CD4-positive, alpha-beta T cell treated with Interleukin-10 for 1 hour (primary cell): ENCODE data around the gene MGAT5B.
"Not testable (repeated sequence)": the region's sequence is repeated elsewhere in the genome, so short reads cannot be mapped to it uniquely, and the experiment has no call there.

ENCODE experiments used
- DNase-seq: peaks from one replicate; pipeline ENCODE4 v3.0.0-alpha.2; 2020

Gene MGAT5B

DNA sequence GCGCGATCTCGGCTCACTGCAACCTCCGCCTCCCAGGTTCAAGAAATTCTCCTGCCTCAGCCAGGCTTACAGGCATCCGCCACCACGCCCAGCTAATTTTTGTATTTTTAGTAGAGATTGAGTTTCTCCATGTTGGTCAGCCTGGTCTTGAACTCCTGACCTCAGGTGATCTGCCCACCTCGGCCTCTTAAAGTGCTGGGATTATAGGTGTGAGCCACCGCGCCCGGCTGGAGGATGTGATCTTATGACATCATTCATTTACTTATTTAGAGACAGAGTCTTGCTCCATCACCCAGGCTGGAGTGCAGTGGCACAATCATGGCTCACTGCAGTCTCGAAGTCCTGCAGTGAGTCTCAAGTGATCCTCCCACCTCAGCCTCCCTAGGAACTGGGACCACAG, 19.0 kb upstream of the MGAT5B start:
- DNase-seq: not testable (repeated sequence)

DNA sequence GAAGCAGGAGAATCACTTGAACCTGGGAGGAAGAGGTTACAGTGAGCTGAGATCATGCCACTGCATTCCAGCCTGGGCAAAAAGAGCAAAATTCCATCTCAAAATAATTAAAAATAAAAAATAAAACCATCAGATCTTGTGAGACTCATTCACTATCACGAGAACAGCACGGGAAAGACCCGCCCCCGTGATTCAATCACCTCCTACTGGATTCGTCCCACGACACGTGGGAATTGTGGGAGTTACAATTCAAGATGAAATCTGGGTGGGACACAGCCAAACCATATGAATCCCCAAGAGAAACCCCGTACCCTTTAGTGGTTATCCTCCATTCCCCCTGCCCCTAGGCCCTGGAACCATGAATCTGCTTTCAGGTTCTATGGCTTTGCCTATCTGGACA, 15.4 kb upstream of the MGAT5B start:
- DNase-seq: no peak

DNA sequence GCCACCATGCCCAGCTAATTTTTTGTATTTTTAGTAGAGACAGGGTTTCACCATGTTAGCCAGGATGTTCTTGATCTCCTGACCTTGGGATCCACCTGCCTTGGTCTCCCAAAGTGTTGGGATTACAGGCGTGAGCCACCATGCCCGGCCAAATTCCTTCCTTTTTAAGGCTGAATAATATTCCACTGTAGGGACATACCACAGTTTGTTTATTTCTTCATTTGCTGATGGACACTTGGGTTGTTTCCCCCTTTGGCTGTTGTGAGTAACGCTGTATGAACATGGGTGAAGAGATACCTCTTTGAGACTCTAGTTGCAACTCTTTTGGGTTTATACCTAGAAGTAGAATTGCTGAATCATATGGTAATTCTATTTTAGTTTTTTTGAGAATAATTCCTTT, 13.1 kb upstream of the MGAT5B start:
- DNase-seq: no peak

DNA sequence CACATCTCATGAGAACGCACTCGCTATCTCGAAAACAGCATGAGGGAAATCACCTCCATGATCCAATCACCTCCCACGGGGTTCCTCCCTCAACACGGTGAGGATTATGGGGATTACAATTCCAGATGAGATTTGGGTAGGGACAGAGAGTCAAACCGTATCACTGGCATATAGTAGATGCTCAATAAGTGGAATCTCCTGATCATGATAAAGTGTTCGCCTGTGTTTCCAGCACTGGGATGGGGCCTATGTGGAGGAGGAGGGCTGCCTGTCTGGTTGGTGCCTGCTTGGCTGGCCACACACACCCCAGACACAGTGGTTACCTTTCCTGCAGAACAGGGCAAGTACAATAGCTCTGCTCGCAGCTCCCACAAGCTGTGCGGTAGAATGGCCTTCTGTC, 6.1 kb upstream of the MGAT5B start:
- no peak for DNase-seq

DNA sequence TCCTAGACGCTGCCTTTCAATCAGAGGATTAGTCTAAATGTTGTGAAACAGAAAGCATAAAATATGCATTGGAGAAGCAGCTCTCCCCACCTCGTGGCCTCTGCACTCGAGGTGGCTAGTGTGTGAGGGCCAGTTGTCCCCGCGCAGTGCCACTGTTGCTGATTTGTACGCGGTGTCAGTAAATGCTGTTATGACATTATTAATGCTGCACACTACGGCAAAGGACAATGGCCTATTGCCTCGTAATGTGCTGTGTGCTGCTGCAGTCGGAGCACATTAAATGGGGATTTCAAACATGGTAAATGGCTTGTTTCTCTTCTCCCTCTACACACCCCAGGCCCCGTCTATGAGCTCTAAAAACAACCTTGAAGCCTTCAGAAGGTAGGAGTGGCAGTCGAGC, 5.7 kb upstream of the MGAT5B start:
- no peak for DNase-seq

DNA sequence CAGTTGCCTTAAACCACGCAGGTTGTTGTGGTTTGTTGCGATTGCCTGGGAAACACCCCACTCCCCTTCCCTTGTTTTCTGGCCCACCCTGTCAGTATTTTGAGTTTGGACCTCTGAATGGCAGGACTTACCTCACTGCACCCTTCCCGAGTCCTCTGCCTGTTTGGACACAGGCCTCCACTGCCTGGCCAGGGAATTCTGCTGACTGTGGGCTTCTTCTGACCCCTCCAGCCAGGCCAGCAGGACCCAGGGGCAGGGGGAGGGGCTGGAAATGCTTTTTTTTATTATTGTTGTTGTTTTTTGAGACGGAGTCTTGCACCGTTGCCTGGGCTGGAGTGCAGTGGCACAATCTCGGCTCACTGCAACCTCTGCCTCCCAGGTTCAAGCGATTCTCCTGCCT, 4.2 kb upstream of the MGAT5B start:
- no peak for DNase-seq

DNA sequence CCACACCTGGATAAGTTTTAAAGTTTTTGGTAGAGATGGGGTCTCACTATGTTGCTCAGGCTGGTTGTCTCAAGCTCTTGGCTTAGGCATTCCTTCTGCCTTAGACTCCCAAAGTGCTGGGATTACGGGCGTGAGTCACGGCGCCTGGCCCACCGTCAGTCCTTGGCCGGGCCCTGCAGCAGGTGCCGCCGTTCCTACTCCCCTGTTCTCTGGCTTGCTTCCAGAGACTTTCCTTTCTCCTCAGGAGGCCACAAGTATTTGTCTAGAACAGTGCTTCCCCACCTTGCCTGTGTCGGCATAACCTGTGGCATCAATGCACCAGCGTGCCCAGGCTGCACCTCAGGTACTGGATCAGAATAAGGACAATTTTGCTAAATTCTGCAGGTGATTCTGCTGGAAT, 3.0 kb upstream of the MGAT5B start:
- no peak for DNase-seq

DNA sequence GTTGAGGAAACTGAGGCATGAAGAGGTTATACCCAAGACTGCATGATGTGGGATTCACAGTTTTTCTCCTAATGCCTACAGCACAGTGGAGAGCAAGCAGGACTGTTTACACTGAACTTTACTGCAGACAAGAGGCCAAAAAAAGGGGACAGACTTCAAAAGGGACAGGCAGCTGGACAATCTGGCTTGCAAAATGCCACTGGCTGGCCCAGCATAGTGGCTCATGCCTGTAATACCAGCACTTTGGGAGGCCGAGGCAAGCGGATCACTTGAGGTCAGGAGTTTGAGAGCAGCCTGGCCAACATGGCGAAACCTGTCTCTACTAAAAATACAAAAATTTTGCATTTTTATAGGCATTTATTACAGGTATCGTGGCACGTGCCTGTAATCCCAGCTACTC, 2.0 kb upstream of the MGAT5B start:
- no peak for DNase-seq

DNA sequence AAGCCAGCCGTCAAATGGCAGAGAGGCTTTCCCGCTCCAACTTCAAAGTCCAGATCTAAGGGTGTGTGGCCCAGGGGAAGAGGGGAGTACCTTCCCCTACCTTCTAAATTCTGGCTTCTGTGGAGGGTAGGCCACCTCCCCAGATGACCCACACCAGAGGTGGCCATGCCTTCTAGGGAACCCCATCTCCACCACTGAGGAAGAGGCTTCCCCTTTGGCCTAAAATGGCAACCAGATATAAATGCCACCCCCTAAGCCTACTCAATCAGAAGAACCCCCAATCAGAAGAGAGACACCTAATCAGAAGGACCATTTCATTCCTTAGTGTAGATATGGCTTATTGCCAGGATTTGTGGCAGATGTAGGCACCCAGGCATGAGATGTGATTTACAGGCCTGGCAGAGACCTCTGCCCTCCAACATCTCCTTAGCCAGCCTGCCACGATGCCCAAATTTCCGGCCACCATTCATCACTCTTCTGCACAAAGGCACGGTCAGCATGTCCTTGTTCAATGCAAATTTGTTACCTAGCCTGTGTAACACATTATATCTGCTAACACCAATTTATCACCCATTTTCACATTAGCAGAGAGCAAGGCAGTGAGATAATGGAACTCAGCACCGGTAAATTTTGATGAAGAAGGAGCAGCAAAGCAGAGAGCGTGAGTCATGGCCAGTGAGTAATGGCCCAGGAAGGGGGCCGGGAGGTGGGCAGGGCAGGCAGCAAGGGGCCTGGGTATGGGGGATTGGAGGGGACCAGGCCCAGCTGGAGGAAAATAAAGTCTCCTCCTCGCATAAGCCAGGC, 1.2 kb upstream of the MGAT5B start:
- DNase-seq: no peak

DNA sequence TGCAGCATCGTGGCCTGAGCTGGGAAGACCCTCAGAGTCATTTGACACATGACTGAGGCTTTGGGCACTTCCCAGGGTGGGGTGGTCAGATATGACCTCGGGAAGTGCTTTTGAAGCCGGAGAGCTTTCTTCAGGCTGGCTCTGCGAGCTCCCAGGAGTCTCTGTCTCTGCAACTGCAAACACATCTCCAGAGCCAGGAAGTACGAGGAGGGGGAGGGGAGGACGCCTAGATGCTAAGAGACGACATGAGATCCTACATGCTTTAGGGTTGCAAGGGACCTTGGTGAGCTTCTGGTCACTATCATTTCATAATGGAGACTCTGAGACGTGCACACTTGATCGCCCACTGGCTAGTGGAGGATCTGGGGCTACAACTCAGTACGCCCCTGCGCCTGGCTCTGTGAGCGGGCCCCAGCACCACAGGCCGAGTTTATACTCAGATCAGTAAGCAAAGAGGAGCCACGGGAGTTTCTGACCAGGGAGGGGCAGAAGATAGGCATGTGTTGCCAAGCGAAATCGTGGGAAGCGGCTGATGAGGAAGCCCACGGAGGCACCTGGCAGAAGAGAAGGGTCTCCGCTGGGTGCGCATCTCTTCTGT, 527 bp upstream of the MGAT5B start:
- no peak for DNase-seq

DNA sequence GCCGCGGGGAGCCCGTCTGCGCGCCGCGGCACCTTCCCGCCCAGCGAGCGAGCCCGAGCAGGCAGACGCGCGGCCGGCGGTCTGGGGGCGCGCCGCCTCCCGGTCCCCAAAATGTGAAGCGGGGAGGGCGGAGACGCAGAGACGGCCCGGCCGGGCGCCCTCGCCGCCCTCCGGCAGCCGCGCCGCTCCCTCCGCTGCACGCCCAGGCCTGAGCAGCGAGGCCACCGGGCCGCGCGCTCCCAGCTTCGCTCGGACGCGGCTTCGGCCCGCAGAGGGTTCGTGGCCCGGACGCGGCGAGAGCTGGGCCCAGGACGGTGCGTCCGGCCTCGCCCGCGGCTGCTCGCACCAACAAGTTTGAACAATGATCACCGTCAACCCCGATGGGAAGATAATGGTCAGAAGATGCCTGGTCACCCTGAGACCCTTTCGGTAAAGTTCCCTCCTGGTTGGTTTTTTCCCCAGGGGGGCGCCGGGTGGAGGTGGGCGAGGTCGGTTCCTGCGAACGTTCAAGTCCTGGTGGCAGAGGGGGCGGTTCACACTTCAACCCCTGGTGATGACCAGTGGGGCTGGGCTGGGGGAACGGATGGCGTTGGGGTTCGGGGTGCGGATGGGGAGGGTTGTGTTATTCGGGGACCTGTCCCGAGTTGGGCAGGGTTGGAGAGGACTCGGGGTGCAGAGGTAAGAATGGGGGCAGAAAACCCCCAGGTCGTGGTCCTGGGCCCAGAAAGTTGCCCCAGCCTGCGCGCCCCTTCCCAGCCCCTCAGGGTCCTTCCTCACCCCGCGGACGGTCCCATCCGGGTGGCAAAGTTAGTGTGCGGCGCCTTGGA, 678 bp downstream of the MGAT5B start:
- DNase-seq: no peak

DNA sequence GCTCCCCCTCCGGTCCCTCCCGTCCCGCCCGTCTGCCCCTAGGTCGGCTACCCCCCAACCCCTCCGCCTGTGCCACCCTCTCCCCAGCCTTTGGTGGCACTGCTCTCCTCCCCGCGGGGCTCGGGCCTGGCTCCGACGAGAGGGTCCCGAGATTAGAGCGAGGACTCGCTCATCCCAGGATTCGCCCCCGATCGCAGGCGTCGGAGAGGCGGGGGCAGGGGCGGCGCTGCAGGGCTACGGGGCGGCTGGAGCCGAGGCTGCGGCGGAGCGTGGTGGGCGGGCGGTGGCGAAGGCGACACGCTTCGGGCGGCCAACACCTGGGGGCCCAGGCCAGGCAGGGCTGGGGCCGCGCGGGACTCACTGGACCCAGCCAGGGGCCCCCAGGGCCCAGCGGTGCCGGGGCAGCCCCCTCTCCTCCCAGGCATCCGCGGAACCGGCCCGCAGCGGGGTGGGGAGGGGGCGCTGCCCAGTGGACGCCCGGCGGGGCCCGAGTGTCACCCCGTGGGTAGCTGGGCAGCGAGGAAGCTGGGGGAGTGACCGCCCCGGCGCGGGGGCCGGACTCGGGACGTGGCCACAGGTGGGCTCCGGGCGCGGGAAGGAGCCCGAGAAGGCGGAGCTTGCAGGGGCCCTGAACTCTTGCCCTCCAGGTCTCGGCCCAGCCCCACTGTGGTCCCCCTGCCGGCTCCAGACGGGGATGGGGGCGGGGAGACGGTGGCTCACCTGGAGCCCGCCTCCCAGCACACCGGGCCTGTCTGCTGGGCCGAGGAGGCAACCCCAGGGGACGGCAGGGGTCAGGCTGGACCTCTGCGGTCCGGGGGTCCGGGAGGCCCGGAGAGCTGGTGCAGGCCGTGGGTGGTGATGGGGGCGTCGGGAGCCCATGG, 1.5 kb downstream of the MGAT5B start:
- no peak for DNase-seq

DNA sequence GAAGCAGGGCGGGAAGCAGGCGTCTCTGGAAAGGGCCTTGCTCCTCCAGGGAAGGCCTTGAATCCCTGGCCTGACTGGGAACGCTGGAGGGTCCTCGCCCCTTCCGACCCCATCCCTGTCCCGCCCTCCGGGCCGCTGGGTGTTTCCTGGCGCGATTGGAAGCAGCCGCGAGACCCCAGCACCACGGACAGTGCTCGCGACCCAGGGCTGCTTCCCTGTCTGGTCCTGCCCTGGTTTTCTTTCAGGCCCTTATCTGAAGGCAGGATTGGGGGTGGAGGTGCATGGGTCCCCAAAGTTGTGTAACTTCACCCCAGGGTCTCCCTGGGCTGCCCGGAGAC, 2.1 kb downstream of the MGAT5B start:
- DNase-seq: no peak

DNA sequence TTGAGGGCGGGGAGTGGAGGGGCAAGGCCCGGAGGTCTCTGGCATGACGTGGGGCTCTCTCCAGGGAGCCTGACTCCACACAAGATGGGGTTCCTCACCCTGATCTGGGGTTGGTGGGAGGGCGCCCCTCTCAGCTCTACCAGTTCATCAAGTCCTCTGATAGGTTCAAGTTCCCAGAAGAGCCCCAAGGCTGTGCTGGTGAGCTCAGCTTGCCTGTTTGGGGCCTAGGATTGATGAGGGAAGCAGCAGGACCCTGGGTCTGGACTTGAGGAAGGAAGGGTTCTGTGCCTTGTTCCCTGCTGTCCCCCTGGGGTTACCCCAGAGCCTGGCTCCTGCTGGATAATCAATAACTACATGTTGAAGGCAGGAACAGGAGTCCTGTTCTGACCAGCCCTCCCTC, 3.5 kb downstream of the MGAT5B start:
- no peak for DNase-seq

DNA sequence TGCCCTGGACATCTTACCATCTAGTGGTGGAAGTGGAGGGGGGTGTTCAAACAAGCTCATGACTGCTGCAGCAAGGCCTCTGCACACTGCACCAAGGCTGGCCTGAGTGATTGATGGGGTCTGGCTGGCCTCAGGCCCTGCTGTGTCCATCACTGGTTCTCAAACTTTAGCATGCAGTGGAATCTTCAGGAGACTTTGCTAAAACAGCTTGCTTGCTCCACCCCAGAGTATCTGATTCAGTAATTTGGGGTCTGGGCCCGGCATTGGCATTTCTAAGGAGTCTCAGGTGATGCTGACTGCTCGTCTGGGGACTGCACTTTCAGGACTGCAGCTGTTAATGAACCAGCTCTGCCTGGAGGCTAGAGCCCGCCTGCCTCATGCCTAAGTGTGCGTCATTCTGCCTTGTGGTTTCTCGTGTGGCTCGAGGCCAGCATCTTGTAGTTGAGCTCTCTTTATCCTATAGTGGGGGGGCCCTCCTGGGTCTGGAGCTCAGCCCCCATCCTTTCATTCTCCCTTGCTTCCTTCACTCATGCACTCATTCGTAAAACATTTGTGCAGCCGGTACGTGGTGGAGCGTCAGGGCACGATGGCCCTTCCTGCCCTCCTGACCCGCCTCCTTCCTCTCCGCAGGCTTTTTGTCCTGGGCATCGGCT, 4.1 kb downstream of the MGAT5B start:
- no peak for DNase-seq

DNA sequence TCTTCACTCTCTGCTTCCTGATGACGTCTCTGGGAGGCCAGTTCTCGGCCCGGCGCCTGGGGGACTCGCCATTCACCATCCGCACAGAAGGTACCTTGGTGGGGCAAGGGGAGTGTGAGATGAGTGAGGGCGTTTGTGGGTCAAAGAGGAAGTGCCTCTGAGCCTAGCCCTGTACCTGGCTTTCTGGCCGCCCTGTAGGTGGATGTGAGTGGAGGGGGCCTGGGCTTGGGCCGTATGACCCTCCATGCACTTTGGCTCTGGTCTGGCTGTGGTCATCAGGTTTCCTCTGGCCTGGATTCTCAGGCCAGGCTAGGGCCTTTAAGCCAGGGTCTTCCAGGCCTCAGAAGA, 4.6 kb downstream of the MGAT5B start:
- DNase-seq: no peak

DNA sequence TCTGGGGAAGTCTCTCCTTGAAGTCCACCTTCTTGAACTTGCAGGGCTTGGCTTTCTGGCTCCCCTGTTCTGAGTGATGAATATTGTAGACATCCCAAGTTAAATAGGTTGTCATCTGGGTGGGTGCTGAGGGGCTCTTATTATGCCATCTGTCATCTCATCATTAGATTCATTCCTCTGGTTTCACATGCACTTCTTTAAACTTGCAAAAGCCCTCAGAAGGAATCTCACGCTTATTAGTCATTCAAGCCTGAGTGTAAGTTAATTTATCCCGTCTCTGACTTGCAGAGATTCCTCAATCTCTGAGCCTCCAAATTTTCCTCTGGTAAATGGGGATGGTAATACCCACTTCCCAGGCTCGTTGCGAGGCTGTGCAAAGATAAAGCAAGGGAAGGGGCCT, 5.7 kb downstream of the MGAT5B start:
- no peak for DNase-seq

DNA sequence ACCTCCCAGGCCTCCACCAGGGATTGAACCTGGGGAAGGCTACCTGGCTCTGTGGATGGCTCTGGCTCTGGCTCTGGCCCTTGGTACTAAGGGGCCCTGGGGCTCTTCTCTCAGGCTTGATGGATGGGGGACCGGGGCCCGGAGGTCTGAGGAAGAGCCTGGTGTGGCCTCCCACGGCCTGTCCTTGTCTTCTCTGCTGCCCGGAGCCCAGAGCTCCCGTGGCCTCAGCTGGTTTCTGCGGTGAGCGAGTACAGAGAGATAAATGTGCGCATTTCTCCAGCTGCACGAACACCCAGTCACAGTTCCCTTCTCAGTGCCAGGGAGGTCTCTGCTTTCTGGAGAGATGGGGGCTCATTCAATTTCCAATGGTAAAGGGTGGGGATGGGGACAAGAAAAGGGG, 9.2 kb downstream of the MGAT5B start:
- no peak for DNase-seq

DNA sequence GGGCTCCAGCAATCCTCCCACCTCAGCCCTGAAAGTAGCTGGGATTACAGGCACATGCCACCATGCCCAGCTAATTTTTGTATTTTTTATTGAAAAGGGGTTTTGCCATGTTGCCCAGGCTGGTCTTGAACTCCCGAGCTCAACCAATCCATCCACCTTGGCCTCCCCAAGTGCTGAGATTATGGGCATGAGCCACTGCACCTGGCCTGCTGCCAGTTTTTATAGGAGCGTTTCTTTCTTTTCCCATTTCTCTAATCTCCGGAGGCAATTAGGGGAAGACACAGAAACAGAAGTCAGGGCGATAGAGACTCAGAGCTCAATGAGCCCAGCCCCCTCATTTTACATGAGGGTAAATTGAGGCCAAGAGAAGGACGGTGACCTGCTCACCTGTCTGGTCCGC, 10.4 kb downstream of the MGAT5B start:
- no peak for DNase-seq

DNA sequence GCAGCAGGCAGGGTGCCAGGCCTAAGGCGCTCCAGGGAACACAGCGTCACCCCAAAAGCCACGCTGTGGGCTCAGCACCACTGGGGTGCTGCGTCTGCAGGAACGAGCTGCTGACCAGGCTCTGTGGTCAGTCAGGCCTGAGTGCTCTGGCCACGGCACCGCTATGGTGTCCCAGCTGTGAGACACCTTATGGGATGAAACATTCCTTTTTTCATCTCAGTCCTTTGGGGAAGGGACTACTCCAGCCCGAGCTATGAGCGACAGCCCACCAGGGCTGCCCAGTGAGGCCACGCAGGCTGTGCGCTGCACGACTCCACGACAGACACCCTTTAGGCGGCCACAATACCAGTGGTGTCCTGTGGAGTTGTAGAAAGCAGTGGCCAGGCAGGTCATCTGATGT, 11.1 kb downstream of the MGAT5B start:
- DNase-seq: no peak

DNA sequence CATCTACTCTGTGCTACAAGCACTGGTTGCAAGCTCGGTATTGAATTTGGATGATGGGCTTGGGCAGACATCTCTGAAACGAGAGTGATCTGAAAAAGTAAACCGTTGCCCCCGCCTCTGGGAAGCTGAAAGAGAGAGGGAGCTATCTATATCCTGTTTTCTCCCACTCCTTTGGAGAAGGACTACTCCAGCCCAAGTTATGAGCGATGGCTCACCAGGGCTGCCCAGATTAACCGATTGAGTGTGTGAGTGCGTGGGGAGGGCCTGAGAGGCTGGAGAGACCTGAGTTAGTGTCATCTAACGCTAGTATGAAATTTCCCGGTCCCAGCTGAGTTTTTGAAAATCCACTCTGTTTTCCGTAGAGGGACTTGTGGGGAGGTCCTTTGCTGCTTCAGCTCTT, 11.5 kb downstream of the MGAT5B start:
- DNase-seq: no peak

DNA sequence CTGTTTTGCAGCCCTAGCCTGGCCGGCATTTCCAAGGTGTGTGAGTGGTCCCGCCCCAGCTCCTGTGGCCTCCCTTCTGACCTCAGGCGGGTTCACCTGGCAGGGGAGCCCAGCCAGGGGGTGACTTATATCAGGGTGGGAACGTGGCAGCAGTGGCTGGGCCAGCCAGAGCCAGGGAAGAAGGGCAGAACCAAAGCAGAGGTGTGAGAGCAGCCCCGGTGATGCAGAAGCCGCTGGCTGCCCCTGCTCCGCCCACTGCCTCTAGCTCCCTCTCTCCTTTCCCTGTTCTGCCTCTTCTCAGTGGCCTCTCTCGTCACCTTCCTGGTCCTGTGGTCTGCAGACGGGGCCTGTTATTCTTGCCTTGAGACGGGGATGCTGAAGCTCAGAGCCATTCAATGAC, 12.1 kb downstream of the MGAT5B start:
- DNase-seq: no peak

DNA sequence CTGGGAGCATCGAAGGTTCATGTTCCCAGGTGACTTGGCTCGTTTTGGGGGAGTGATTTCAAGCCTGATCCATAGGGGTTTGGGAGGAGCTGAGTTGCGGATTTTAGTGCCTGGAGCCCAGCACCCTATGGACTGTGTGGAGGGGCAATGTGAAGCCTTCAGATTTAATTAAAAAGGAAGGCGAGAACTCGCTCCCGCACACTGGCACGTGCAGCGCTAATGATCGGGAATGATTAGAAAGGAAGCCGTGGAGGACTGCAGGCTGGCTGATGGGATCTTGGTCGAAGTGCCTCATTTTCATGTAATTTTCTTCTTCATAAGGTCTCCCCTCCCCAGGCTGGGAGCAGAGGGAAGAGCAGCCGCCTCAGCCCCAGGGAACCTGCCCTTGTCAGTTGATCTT, 12.8 kb downstream of the MGAT5B start:
- no peak for DNase-seq
